OCI-LY7 (cell line): ENCODE measurements around the gene ZSCAN22.

Source experiments
- EZH2phosphoT487 ChIP-seq: fragments of 200-600 bp; sonication (generic); IDR thresholded peaks from 2 replicates; pipeline ENCODE4 v1.6.1; 2018; ENCODE audit warnings: low read depth, borderline replicate concordance, mild to moderate bottlenecking, mixed run types, antibody characterized with exemption, low read length, moderate library complexity, mixed read lengths
- TF ChIP-seq, protein P1 (sequence below): fragments of 200-600 bp; sonication (generic); conservative IDR thresholded peaks from 2 replicates; pipeline ENCODE4 v1.5.1; 2014; ENCODE audit warnings: mild to moderate bottlenecking, antibody characterized with exemption, low read length, moderate library complexity, mixed read lengths

DNA sequence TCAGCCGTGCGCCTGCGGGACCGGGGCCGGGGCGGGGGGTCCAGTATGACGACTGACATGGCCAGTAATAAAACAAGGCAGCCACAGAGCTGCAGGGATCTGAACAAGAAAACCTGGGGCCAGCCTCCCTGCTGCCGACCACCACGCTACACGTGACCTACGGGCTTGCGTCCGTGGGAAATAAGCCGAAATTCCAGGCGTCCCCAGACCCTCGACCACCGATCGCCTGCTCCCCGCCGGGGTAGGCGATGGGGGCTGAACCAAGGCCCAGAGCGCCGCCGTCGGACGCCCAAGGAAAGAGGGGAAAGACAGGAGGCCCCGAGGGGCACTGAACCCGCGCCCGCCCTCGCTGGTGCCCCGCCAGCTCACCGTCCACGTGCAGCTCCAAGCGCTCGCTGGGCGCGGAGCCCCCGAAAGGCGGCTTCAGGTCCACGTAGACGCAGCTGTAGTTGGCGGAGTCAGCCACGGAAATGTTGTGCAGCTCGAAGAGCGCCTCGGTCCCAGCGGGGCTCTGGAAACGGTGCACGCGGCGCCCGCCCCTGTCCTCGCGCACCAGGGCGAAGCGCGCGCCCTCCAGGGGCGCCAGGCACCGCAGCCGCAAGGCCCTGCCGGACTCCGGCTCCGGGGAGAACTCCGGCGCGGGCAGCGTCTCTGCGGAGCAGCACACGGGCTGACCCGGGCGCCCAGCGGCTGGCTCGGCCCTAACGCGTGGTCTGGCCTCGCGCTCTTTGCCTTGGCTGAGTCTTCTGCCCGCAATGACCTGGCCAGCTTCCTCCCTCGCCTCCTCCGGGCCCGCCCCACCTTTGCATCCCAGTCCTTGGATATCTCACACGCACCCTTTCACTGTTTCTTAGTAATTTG is 23.4 kb downstream of the ZSCAN22 start:
- TF ChIP-seq, protein P1, sequence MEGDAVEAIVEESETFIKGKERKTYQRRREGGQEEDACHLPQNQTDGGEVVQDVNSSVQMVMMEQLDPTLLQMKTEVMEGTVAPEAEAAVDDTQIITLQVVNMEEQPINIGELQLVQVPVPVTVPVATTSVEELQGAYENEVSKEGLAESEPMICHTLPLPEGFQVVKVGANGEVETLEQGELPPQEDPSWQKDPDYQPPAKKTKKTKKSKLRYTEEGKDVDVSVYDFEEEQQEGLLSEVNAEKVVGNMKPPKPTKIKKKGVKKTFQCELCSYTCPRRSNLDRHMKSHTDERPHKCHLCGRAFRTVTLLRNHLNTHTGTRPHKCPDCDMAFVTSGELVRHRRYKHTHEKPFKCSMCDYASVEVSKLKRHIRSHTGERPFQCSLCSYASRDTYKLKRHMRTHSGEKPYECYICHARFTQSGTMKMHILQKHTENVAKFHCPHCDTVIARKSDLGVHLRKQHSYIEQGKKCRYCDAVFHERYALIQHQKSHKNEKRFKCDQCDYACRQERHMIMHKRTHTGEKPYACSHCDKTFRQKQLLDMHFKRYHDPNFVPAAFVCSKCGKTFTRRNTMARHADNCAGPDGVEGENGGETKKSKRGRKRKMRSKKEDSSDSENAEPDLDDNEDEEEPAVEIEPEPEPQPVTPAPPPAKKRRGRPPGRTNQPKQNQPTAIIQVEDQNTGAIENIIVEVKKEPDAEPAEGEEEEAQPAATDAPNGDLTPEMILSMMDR, result no peak
- TF ChIP-seq EZH2phosphoT487, result no peak
